Duodenal mucosa (tissue), 2 donors: Measurements from ENCODE around the gene SLC44A2.

Source experiments
- H3K27ac ChIP-seq: one replicate; pipeline ENCODE4 v1.7.0; 2013; ENCODE audit warnings: low read depth, low read length
- H3K27me3 ChIP-seq, 2 donors: one replicate each; pipeline ENCODE4 v1.7.0; 2013; ENCODE audit warnings: low read length in 2 of 2, control low read depth in 1 of 2; ENCODE audit not compliant: insufficient read depth in 2 of 2, control insufficient read depth in 1 of 2
- H3K36me3 ChIP-seq, 2 donors: one replicate each; pipeline ENCODE4 v1.7.0; 2013; ENCODE audit warnings: low read length in 2 of 2, control low read depth in 1 of 2; ENCODE audit not compliant: insufficient read depth in 2 of 2, control insufficient read depth in 1 of 2
- H3K4me1 ChIP-seq, 2 donors: one replicate each; pipeline ENCODE4 v1.7.0; 2013; ENCODE audit warnings: low read length in 2 of 2, control low read depth in 1 of 2; ENCODE audit not compliant: insufficient read depth in 2 of 2, control insufficient read depth in 1 of 2
- H3K4me3 ChIP-seq, 2 donors: one replicate each; pipeline ENCODE4 v1.7.0; 2013; ENCODE audit warnings: low read length in 2 of 2, low read depth in 1 of 2
- H3K9ac ChIP-seq, 2 donors: one replicate each; pipeline ENCODE4 v1.7.0; 2013; ENCODE audit warnings: low read length in 2 of 2, low read depth in 1 of 2
- H3K9me3 ChIP-seq, 2 donors: one replicate each; pipeline ENCODE4 v1.7.0; 2013; ENCODE audit warnings: low read length in 2 of 2, control low read depth in 1 of 2; ENCODE audit not compliant: control insufficient read depth in 1 of 2

SLC44A2 gene

GRCh38 chr19:10636304-10636972, 11.1 kb downstream of the SLC44A2 start:
- H3K4me1 ChIP-seq: peaks cover 5 to 8% of the 10 kb centered on the region in 2 donors
- H3K36me3 ChIP-seq: peaks cover 15 to 57% of the 10 kb centered on the region in 2 donors
- H3K9me3 ChIP-seq: no peaks in the 10 kb centered on the region
- H3K4me3 ChIP-seq: no peak overlapping the region
- no peak overlapping the region for H3K27ac ChIP-seq
- H3K27me3 ChIP-seq: no peaks in the 10 kb centered on the region
- no peak overlapping the region for H3K9ac ChIP-seq

- Histone ChIP-seq H3K27me3 (no peaks in the 10 kb centered on the region), H3K4me3 (no peak overlapping the region), H3K36me3 (peaks cover 11 to 59% of the 10 kb centered on the region in 2 donors), H3K9me3 (no peaks in the 10 kb centered on the region), H3K9ac (no peak overlapping the region), H3K27ac (no peak overlapping the region), H3K4me1 (peaks cover 5 to 8% of the 10 kb centered on the region in 2 donors)
Observed at GRCh38 chr19:10637894-10638293, 12.5 kb downstream of the SLC44A2 start.

GRCh38 chr19:10639836-10640235, 14.5 kb downstream of the SLC44A2 start:
- Histone ChIP-seq H3K4me1 (peaks cover 8 to 12% of the 10 kb centered on the region in 2 donors), H3K27ac (no peak overlapping the region), H3K27me3 (no peaks in the 10 kb centered on the region), H3K36me3 (peaks cover 7 to 57% of the 10 kb centered on the region in 2 donors), H3K4me3 (no peak overlapping the region), H3K9me3 (no peaks in the 10 kb centered on the region), H3K9ac (peak overlapping the region in 1 of 2 donors; percentile 11)

GRCh38 chr19:10640361-10640760, 15.0 kb downstream of the SLC44A2 start:
- Histone ChIP-seq H3K4me3 (no peak overlapping the region), H3K9ac (no peak overlapping the region), H3K27me3 (no peaks in the 10 kb centered on the region), H3K27ac (no peak overlapping the region), H3K4me1 (peaks cover 8 to 12% of the 10 kb centered on the region in 2 donors), H3K9me3 (no peaks in the 10 kb centered on the region), H3K36me3 (peaks cover 3 to 52% of the 10 kb centered on the region in 2 donors)

- Histone ChIP-seq H3K4me1 (peaks cover 8 to 12% of the 10 kb centered on the region in 2 donors), H3K9ac (no peak overlapping the region), H3K9me3 (no peaks in the 10 kb centered on the region), H3K27ac (no peak overlapping the region), H3K36me3 (peaks cover 3 to 45% of the 10 kb centered on the region in 2 donors), H3K4me3 (no peak overlapping the region), H3K27me3 (no peaks in the 10 kb centered on the region)
Observed at GRCh38 chr19:10641248-10641647, 15.9 kb downstream of the SLC44A2 start.

GRCh38 chr19:10642473-10643171, 17.3 kb downstream of the SLC44A2 start:
- no peak overlapping the region for H3K4me3 ChIP-seq
- H3K9ac ChIP-seq: no peak overlapping the region
- H3K27ac ChIP-seq: no peak overlapping the region
- peaks cover 3 to 32% of the 10 kb centered on the region in 2 donors for H3K36me3 ChIP-seq
- H3K27me3 ChIP-seq: no peaks in the 10 kb centered on the region
- no peaks in the 10 kb centered on the region for H3K9me3 ChIP-seq
- peaks cover 8 to 12% of the 10 kb centered on the region in 2 donors for H3K4me1 ChIP-seq

- no peak overlapping the region for H3K4me3 ChIP-seq
- no peaks in the 10 kb centered on the region for H3K9me3 ChIP-seq
- H3K4me1 ChIP-seq: peaks cover 8 to 12% of the 10 kb centered on the region in 2 donors
- no peak overlapping the region for H3K27ac ChIP-seq
- H3K9ac ChIP-seq: no peak overlapping the region
- peaks cover 0 to 25% of the 10 kb centered on the region in 2 donors for H3K36me3 ChIP-seq
- no peaks in the 10 kb centered on the region for H3K27me3 ChIP-seq
Observed at GRCh38 chr19:10643172-10643967, 18.0 kb downstream of the SLC44A2 start.

- Histone ChIP-seq H3K4me1 (peaks cover 8 to 12% of the 10 kb centered on the region in 2 donors), H3K9ac (no peak overlapping the region), H3K27ac (no peak overlapping the region)
Observed at GRCh38 chr19:10643968-10644259, 18.6 kb downstream of the SLC44A2 start.

GRCh38 chr19:10644260-10645007, 19.1 kb downstream of the SLC44A2 start:
- Histone ChIP-seq H3K36me3 (peaks cover 0 to 20% of the 10 kb centered on the region in 2 donors), H3K9ac (no peak overlapping the region), H3K4me1 (peaks cover 5 to 7% of the 10 kb centered on the region in 2 donors), H3K27me3 (no peaks in the 10 kb centered on the region), H3K4me3 (no peak overlapping the region), H3K9me3 (no peaks in the 10 kb centered on the region), H3K27ac (no peak overlapping the region)

More at GRCh38 chr19:10643968-10644259, 18.6 kb downstream of the SLC44A2 start:
- Histone ChIP-seq H3K4me3 (no peak overlapping the region), H3K27me3 (no peaks in the 10 kb centered on the region), H3K9me3 (no peaks in the 10 kb centered on the region), H3K36me3 (peaks cover 0 to 25% of the 10 kb centered on the region in 2 donors)
